PC-3 (cell line): Measurements from ENCODE around the gene MACROD2.

Source experiments
- CTCF ChIP-seq: fragments of 300-600 bp; sonication (generic); conservative IDR thresholded peaks from 2 replicates; pipeline ENCODE4 v1.5.1; 2017; ENCODE audit warnings: antibody characterized with exemption, low read depth, mild to moderate bottlenecking, low read length
- EZH2 ChIP-seq: fragments of 300-600 bp; sonication (generic); IDR thresholded peaks from one replicate; pipeline ENCODE4 v1.6.1; 2017; ENCODE audit warnings: antibody characterized with exemption, mild to moderate bottlenecking, low read length; ENCODE audit not compliant: unreplicated experiment

GRCh38 chr20:14410869-14411555 lies 415.7 kb downstream of the MACROD2 start:
- no peak for TF ChIP-seq EZH2
- no peak for TF ChIP-seq CTCF
